HL-60 (cell line): ENCODE measurements around the gene DIP2C.

Experiments used
- CTCF ChIP-seq: IDR thresholded peaks from one replicate; pipeline ENCODE4 v1.5.1; 2011; ENCODE audit warnings: low read length, control low read depth, inconsistent platforms; ENCODE audit not compliant: insufficient read depth
- GABPA ChIP-seq: IDR thresholded peaks from 2 replicates; pipeline ENCODE4 v1.6.1; 2012; ENCODE audit warnings: low read depth
- POLR2AphosphoS5 ChIP-seq: IDR thresholded peaks from 2 replicates; pipeline ENCODE4 v1.6.1; 2012; ENCODE audit warnings: low read depth
- REST ChIP-seq: IDR thresholded peaks from 2 replicates; pipeline ENCODE4 v1.6.1; 2012; ENCODE audit warnings: low read depth; ENCODE audit not compliant: insufficient replicate concordance
- SPI1 ChIP-seq: IDR thresholded peaks from 2 replicates; pipeline ENCODE4 v1.6.1; 2012; ENCODE audit warnings: low read depth, mild to moderate bottlenecking, borderline replicate concordance

GRCh38 chr10:717458-717857 is 28.0 kb upstream of the DIP2C start:
- TF ChIP-seq CTCF (no peak), REST (no peak), SPI1 (no peak), POLR2AphosphoS5 (no peak), GABPA (no peak)
